Measurements from ENCODE around the gene SLC44A5. TPM values are rescaled to one million over a fixed set of nuclear protein-coding genes. Genes with fewer than 3 reads are reported as not detected.

SLC44A5 gene
- total and polyA plus RNA-seq, 10 of the 15 experiments (the other 5 are each of a cell fraction or from before 2014, with no cell fraction given) = 0.04 to 1.3 TPM; not detected in 8

GRCh38 chr1:75170011-75170410 is 440.9 kb downstream of the SLC44A5 start:
- DNase-seq (ENCODE audit: low read depth, low spot score) (no peak), FAIRE-seq (no peak), ATAC-seq (no peak)
- ChIA-PET RAD21 (ENCODE audit: unreplicated experiment) (interaction anchor here (0.7 kb wide), 1 partner anchor 395 kb away, joined by 3 read pairs; no protein-coding TSS in a partner anchor), CTCF (interaction anchor here (1.8 kb wide), 1 partner anchor 63 kb away, joined by 4 read pairs; no protein-coding TSS in a partner anchor), SMC1A (ENCODE audit: uncharacterized antibody, unreplicated experiment) (interaction anchor here (1.0 kb wide), 1 partner anchor 576 kb away, joined by 3 read pairs; no protein-coding TSS in a partner anchor), POLR2A (no interaction called here)
- H3K36me3 ChIP-seq (ENCODE audit: control insufficient read depth in 2 of 2, insufficient read depth in 2 of 2, low read length in 1 of 2) = no peaks in the 10 kb centered on the region
- no peaks in the 10 kb centered on the region for H3K27me3 ChIP-seq (replicated peaks in 1 of 2; ENCODE audit: control insufficient read depth in 2 of 2, insufficient read depth in 2 of 2, low read length in 1 of 2)
- no peaks in the 10 kb centered on the region for H3K79me2 ChIP-seq (ENCODE audit: control insufficient read depth, insufficient read depth, low read length)
- H3K4me1 ChIP-seq (ENCODE audit: control insufficient read depth, insufficient read depth, low read length) = no peaks in the 10 kb centered on the region
- WGBS (ENCODE audit: insufficient coverage, insufficient replicate concordance, low lambda C conversion rate, missing lambda C conversion rate) = 3% methylated on average over 2 of the region's 2 CpGs
- H2AFZ ChIP-seq (ENCODE audit: control insufficient read depth, low read depth, low read length) = no peak overlapping the region
- H3K4me3 ChIP-seq = no peak overlapping the region
- no TSS peak for BruUV-seq (replicated peaks)
- TF ChIP-seq DPF2 (IDR thresholded peaks at IDR 0.05) (no peak), RFX5 (IDR thresholded peaks at IDR 0.05; ENCODE audit: low read depth, low read length) (no peak), HCFC1 (IDR thresholded peaks at IDR 0.05; ENCODE audit: low read length) (no peak), CHD4 (IDR thresholded peaks at IDR 0.05) (no peak), GATAD2B (conservative IDR thresholded peaks at IDR 0.05; ENCODE audit: low read depth) (no peak), HDAC6 (IDR thresholded peaks at IDR 0.05; ENCODE audit: unreplicated experiment) (no peak)
- TF ChIP-seq, protein P1, sequence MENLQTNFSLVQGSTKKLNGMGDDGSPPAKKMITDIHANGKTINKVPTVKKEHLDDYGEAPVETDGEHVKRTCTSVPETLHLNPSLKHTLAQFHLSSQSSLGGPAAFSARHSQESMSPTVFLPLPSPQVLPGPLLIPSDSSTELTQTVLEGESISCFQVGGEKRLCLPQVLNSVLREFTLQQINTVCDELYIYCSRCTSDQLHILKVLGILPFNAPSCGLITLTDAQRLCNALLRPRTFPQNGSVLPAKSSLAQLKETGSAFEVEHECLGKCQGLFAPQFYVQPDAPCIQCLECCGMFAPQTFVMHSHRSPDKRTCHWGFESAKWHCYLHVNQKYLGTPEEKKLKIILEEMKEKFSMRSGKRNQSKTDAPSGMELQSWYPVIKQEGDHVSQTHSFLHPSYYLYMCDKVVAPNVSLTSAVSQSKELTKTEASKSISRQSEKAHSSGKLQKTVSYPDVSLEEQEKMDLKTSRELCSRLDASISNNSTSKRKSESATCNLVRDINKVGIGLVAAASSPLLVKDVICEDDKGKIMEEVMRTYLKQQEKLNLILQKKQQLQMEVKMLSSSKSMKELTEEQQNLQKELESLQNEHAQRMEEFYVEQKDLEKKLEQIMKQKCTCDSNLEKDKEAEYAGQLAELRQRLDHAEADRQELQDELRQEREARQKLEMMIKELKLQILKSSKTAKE (IDR thresholded peaks at IDR 0.05; ENCODE audit: low read depth, poor library complexity, severe bottlenecking) = no peak
- TF ChIP-seq, protein P2, sequence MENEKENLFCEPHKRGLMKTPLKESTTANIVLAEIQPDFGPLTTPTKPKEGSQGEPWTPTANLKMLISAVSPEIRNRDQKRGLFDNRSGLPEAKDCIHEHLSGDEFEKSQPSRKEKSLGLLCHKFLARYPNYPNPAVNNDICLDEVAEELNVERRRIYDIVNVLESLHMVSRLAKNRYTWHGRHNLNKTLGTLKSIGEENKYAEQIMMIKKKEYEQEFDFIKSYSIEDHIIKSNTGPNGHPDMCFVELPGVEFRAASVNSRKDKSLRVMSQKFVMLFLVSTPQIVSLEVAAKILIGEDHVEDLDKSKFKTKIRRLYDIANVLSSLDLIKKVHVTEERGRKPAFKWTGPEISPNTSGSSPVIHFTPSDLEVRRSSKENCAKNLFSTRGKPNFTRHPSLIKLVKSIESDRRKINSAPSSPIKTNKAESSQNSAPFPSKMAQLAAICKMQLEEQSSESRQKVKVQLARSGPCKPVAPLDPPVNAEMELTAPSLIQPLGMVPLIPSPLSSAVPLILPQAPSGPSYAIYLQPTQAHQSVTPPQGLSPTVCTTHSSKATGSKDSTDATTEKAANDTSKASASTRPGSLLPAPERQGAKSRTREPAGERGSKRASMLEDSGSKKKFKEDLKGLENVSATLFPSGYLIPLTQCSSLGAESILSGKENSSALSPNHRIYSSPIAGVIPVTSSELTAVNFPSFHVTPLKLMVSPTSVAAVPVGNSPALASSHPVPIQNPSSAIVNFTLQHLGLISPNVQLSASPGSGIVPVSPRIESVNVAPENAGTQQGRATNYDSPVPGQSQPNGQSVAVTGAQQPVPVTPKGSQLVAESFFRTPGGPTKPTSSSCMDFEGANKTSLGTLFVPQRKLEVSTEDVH (IDR thresholded peaks at IDR 0.05; ENCODE audit: low read depth, partially characterized antibody) = no peak
- H3K9ac ChIP-seq (ENCODE audit: control insufficient read depth, insufficient read depth, low read length) = no peak overlapping the region
- H3K9me3 ChIP-seq (replicated peaks; ENCODE audit: control insufficient read depth, insufficient read depth, low read length) = no peaks in the 10 kb centered on the region
- no peaks in the 10 kb centered on the region for H4K20me1 ChIP-seq (ENCODE audit: control insufficient read depth, insufficient read depth)
- no peak overlapping the region for H3K4me2 ChIP-seq (ENCODE audit: control insufficient read depth, insufficient read depth)
- intact Hi-C loops (cut with micrococcal nuclease; ENCODE audit: unreplicated experiment) = no loop called here
- in situ Hi-C loops (cut with MboI) = no loop called here
- H3K27ac ChIP-seq (ENCODE audit: control insufficient read depth, insufficient read depth) = no peak overlapping the region

All from GM12878 (cell line).